Retinal pigment epithelial cell (primary cell): ENCODE results near the gene SFSWAP.

ENCODE experiments used
- DNase-seq: peaks from one replicate; pipeline ENCODE4 v3.0.0-alpha.2; 2010; ENCODE audit warnings: low read depth
- H3K4me3 ChIP-seq: 2 replicates; pipeline ENCODE4 v1.5.1; 2011; ENCODE audit warnings: mild to moderate bottlenecking, low read length, control low read depth, moderate library complexity
- TF ChIP-seq, protein P1 (sequence below): conservative IDR thresholded peaks from 2 replicates; pipeline ENCODE4 v1.5.1; 2011; ENCODE audit warnings: low read depth, low read length, control low read depth, inconsistent platforms

The SFSWAP gene

GRCh38 chr12:131830335-131830913, 119.5 kb downstream of the SFSWAP start:
- H3K4me3 ChIP-seq = peak overlapping the region; percentile 46
- TF ChIP-seq, protein P1, sequence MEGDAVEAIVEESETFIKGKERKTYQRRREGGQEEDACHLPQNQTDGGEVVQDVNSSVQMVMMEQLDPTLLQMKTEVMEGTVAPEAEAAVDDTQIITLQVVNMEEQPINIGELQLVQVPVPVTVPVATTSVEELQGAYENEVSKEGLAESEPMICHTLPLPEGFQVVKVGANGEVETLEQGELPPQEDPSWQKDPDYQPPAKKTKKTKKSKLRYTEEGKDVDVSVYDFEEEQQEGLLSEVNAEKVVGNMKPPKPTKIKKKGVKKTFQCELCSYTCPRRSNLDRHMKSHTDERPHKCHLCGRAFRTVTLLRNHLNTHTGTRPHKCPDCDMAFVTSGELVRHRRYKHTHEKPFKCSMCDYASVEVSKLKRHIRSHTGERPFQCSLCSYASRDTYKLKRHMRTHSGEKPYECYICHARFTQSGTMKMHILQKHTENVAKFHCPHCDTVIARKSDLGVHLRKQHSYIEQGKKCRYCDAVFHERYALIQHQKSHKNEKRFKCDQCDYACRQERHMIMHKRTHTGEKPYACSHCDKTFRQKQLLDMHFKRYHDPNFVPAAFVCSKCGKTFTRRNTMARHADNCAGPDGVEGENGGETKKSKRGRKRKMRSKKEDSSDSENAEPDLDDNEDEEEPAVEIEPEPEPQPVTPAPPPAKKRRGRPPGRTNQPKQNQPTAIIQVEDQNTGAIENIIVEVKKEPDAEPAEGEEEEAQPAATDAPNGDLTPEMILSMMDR = peak; percentile 56
- DNase-seq = no peak

DNA sequence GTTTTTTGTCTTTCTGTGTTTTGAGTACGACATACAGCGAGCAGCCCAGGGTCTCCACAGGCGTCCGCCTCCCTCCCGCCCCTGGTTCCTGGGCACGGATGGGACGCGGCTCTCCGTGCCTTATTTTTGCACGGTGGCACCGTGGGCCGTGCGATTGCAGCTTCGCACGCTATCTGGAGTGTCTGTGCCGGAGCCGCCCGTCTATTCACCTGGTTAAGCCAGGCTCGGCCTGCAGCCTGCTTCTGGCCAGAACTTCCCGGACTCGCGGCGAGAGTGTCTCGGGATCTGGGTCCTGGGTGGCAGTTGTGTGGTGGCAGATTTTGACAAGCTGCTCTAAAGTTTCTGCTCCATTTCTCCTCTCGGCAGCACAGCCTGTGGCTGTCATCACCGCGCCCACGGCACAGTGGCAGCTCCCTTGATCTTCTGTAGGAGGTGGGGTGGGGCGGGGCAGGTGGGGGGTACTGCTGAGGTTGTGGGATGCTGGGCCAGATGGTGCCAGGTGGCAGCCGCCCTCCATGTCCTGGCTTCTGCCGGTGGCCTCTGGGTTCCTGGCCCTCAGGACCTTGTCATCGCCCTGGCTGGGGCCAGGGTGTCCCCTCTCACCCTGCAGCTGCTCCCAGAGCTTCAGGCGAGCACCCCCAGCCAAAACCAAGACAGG, 120.2 kb downstream of the SFSWAP start:
- H3K4me3 ChIP-seq = peak overlapping the region; percentile 46
- TF ChIP-seq, protein P1 = no peak
- no peak for DNase-seq

GRCh38 chr12:131831635-131832041, 120.7 kb downstream of the SFSWAP start:
- TF ChIP-seq, protein P1 = no peak
- DNase-seq = no peak
- no peak overlapping the region for H3K4me3 ChIP-seq

DNA sequence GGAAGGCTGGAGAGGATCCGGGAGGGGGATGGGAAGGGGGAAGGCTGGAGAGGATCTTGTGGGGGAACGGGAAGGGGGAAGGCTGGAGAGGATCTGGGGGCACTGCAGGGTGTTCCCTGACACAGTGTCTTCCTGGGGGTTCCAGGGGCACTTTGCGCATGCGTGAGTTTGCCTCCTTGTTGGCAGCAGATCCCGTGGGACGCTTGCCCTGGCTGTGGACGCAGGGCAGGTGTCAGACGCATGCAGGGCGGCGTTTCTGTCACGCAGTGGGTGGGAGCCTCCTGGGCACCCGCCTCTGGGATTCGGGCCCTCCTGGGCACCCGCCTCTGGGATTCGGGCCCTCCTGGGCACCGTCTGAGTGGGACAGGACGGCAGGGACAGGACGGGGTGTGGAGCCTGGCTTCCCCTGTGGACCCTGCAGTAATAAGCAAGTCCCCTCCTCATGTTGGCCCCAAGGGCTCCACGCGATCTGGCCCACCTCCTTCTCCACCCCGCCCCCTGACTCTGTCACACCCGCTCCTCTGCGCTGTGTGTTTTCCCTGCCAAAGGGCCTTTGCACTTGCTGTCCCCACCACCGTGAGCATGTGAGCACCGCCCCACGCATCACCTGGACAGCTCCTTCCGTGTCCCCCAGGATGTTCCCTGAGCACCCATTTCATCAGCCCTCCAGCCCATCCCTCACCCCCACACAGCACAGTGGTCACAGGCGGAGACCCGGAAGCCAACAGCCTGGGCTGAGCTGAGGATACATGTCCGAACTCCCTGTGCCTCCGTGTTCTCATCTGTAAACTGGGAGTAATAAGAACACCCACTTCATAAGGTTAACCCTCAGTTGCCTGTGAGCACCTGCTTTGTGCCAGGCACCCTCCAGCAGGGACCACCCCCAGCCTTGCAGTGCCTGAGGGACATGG, 121.7 kb downstream of the SFSWAP start:
- no peak for DNase-seq
- H3K4me3 ChIP-seq = no peak overlapping the region
- TF ChIP-seq, protein P1 = no peak

DNA sequence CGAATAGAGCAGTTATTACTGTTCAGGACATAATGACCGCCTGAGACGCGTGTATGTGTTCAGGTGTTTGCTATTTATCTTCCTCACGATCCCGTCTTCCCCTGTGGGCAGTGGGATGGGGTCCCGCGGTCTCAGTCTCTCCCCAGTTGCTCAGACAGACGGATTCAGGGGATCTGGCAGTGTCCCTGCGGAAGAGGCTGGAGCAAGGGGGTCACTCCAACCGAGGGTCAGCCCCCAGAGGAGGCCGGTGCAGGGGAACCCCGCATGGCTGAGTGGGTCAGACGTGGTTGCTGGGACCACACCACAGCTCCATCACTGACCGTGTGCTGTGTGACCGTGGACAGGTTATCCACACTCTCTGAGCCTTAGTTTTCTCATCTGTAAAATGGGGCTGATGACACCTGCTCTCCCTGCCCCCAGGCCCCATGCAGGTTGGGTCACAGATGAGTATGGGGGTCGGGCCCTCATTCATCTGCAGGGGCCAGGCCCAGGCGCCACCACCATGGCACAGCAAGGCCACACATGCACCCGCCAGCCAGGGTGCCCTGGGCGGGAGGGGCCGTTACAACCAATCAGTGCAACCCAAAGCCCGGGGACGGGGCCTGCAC, 122.5 kb downstream of the SFSWAP start:
- no peak for DNase-seq
- TF ChIP-seq, protein P1 = no peak
- H3K4me3 ChIP-seq = no peak overlapping the region

DNA sequence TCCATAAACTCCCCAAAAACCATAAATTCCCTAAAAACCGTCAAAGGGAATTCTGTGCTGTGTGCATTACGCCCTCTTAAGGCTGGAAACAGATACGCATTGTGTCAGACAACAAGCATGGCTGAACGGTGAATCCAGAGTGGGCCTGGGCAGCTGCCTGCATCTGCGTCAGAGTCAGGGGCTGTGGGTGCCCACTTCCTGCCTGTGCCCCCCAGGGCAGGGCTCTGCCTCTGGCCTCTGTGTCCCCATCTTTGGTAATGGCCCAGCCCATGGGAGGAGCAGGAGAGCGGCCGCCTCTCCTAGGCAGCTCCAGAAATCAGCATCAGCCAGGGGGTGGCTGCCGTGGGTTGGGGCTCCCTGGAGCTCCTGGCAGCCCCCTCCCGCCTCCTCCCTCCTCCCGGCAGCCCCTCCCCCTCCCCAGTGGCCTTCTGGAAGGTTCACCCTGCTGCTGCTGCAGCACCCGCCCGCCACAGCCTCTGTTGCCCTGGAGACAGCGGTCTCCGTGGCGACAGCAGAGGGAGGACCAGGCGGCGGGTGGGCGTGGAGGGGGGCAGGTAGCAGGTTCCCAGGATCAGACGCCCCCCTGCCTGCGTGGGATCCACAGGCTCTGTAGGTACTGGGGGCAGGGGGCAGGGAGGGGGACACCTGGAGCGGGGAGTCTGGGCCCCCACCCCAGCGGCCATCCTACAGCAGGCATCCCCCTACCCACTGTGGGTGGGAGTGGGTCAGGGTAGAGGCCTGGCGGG, 123.2 kb downstream of the SFSWAP start:
- H3K4me3 ChIP-seq = no peak overlapping the region
- DNase-seq = no peak
- TF ChIP-seq, protein P1 = peak; percentile 68
